Activated CD4-positive, alpha-beta T cell treated with anti-CD3 and anti-CD28 coated beads, Interleukin-2, Interleukin-6, amounts not matched to agents 100 ng/mL and 50 ng/mL, durations not matched to agents 16 hours and 8 hours (primary cell): ENCODE measurements around the gene GRK4.
A peak's percentile ranks its signal among the peaks of the same experiment; 100 is the strongest.
"Not testable (repeated sequence)": the region's sequence is repeated elsewhere in the genome, so short reads cannot be mapped to it uniquely, and the experiment has no call there.

Source experiments
- DNase-seq: peaks from one replicate; pipeline ENCODE4 v3.0.0-alpha.2; 2020

GRK4 gene

GRCh38 chr4:3043282-3044020 lies 80.1 kb downstream of the GRK4 start:
- no peak for DNase-seq

GRCh38 chr4:3044870-3045819 lies 81.8 kb downstream of the GRK4 start:
- peak; percentile 57 for DNase-seq

- no peak for DNase-seq
These were observed 82.8 kb downstream of the GRK4 start for GRCh38 chr4:3046162-3046561.

GRCh38 chr4:3046623-3047022 lies 83.3 kb downstream of the GRK4 start:
- DNase-seq = no peak

- peak; percentile 81 for DNase-seq
These were observed 84.3 kb downstream of the GRK4 start for GRCh38 chr4:3047464-3048286.

DNA sequence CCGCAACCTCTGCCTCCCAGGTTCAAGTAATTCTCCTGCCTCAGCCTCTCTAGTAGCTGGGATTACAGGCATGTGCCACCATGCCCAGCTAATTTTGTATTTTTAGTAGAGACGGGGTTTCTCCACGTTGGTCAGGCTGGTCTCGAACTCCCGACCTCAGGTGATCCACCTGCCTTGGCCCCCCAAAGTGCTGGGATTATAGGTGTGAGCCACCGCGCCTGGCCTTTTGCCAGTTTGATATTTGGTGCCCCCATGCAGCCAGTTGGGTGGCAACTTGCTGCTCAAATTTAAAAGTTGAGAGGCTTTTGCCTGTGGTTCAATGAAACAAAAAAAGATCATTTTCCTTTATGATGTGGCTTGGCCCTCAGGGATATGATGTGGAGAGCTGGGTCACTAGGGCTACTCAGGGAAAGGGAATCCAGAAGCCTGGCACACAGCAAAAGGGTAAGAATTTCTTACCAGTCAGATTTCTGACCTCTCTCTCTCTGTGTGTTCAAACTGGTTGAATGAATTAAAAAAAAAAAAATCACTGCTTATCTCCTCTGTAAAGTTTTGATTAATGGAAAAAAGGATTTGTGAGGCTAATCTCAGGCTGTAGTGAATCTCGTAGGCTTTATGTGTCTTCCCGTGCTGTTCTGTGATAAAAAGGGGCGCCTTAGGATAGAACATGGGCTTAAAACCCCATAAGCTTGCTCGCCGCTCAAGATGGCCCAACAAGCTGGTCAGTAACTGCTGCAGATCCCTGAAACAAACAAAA lies 87.9 kb downstream of the GRK4 start:
- not testable (repeated sequence) for DNase-seq

DNA sequence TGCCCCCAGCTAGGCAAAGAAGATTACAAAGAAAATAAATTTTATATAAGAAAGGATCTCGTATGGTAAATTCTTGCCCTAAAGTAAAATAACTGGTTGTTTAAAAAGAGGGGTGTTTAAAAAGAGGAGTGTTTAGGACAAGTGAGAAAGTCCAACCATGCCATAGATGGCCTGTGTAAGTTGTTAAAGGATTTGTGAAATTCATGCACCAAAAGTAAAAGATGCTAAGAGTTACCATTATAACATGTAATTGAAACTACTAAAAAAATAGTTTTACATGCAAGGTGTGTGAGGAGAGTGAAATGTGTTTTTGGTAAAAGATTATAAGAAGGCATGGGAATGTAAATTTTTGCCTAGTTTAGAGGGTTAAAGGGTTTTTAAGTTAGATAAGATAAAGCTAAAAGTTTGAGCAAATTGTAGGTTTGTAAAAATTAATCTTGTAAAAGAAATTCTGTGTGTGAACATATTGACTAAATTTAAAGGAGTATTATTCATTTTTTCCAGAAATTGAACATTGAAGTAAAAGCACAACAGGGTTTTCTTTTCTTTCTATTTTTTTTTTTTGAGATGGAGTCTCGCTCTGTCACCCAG lies 90.9 kb downstream of the GRK4 start:
- no peak for DNase-seq

- DNase-seq = no peak
These were observed 96.6 kb downstream of the GRK4 start for GRCh38 chr4:3059943-3060342.

GRCh38 chr4:3060946-3061345 lies 97.6 kb downstream of the GRK4 start:
- no peak for DNase-seq

DNA sequence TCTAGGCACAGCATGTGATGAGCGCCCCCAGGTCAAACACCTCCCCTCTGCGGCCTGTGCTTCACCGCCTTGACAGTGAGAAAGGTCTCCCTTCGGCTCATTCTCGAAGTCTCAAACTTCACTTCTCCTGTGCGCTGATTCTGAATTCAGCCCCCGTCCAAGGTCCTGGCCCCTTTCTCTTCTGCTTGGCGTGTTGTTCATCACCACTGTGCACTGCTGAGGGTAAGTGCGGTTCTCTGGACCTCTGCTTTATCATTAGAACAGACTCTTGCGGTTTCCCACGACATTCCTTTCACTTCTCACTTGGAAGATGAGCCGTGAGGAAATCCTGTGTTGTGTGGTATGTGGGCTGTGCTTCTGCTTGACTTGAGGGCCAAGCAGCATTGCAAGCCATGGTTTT lies 99.1 kb downstream of the GRK4 start:
- no peak for DNase-seq

DNA sequence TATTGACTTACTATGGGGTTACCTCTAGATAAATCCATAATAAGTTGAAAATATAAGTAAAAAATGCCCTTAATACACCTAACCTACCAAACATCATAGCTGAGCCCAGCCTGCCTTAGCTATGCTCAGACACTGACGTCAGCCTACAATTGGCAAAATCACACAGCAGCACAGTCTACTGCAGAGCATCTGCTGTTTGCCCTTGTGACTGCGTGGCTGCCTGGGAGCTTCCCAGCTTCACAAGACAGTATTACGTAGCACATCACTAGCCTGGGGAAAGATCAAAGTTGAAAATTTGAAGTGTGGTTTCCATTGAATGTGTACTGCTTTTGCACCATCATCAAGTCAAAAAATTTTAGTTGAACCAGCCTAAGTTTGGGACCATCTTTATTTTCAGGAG lies 102.2 kb downstream of the GRK4 start:
- no peak for DNase-seq

DNA sequence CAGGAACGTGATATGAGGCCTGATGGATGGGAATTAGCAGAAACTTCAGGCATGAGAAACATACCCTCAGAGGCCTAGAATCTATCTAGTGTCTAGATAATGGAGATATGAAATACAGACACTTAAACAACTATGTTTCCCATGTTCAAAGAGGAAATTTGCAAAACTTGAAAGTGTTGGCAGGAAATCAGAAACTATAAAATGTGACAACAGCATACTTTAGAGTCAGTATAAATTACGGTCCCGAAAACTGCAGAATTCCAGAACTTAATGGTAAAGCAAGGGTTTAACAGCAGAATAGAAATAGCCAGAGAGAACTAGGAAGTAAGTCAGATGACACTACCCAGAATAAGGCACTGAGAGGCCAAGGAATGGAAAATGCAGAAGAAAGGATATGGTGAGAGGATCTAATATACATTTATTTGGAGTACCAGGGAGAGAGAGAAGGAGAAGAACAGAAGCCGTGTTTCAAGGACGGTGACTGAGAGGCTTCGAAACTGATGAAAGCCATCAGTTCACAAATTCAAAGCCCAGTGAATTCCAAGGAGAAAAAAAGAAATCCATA lies 103.5 kb downstream of the GRK4 start:
- DNase-seq = no peak

- DNase-seq = no peak
These were observed 104.2 kb downstream of the GRK4 start for GRCh38 chr4:3067473-3068001.

GRCh38 chr4:3069661-3070199 lies 106.4 kb downstream of the GRK4 start:
- DNase-seq = no peak

- DNase-seq = no peak
These were observed 107.5 kb downstream of the GRK4 start for GRCh38 chr4:3070709-3071500.

GRCh38 chr4:3071811-3072210 lies 108.4 kb downstream of the GRK4 start:
- no peak for DNase-seq

DNA sequence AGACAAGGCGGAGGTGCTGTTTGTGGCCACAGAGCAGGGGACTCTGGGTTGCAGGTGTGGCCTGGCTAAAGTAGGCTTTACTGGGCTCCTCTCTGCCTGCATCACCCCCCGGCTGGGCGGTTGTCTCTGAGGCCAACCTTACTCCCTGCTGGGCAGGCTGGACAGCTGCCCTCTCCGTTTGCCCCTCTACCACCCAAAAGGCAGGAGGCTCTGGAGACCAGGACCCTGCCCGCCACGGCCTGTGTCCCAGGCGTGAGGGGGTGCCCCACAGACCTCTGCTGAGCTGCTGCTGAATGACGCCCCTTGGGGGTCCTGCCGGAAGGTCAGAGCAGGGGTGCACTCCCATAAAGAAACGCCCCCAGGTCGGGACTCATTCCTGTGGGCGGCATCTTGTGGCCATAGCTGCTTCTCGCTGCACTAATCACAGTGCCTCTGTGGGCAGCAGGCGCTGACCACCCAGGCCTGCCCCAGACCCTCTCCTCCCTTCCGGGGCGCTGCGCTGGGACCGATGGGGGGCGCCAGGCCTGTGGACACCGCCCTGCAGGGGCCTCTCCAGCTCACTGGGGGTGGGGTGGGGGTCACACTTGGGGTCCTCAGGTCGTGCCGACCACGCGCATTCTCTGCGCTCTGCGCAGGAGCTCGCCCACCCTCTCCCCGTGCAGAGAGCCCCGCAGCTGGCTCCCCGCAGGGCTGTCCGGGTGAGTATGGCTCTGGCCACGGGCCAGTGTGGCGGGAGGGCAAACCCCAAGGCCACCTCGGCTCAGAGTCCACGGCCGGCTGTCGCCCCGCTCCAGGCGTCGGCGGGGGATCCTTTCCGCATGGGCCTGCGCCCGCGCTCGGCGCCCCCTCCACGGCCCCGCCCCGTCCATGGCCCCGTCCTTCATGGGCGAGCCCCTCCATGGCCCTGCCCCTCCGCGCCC lies 110.0 kb downstream of the GRK4 start:
- no peak for DNase-seq

- DNase-seq = peak; percentile 99
These were observed 110.9 kb downstream of the GRK4 start, which contains the start of the genes HTT and HTT-AS for GRCh38 chr4:3074078-3074845. HTT (plus strand) TSS chr4:3074681; CDS start chr4:3074826, 145 bp downstream. HTT-AS (minus strand) TSS chr4:3074538.
